Natural killer cell (primary cell): Measurements from ENCODE around the gene IQSEC1. TPM values are rescaled to one million over a fixed set of nuclear protein-coding genes. Genes with fewer than 3 reads are reported as not detected.

ENCODE experiments used
- ATAC-seq, 3 donors: fragments of 150-1000 bp in 2 of 3; fragments of 200-7000 bp in 1 of 3; cut with Tn5 transposase; 1 replicate in 1 of 3; 2 replicates in 2 of 3; pipeline ENCODE4 v1.10.0; 2021; ENCODE audit warnings: mild to moderate bottlenecking in 2 of 3, moderate library complexity in 2 of 3
- DNase-seq, 2 donors: peaks; one replicate each; pipeline versions ENCODE4 v3.0.0 to v3.0.0-alpha.2; 2013 to 2021; ENCODE audit warnings: mixed read lengths in 1 of 2
- H3K27ac ChIP-seq: one replicate; pipeline ENCODE4 v1.5.1; 2013; ENCODE audit warnings: mild to moderate bottlenecking, low read length
- H3K27me3 ChIP-seq: one replicate; pipeline ENCODE4 v1.6.1; 2013; ENCODE audit warnings: low read length; ENCODE audit not compliant: control insufficient read depth, insufficient read depth
- H3K36me3 ChIP-seq: one replicate; pipeline ENCODE4 v1.6.1; 2013; ENCODE audit warnings: low read length; ENCODE audit not compliant: control insufficient read depth, insufficient read depth
- H3K4me1 ChIP-seq: one replicate; pipeline ENCODE4 v1.6.1; 2013; ENCODE audit warnings: low read length; ENCODE audit not compliant: control insufficient read depth, insufficient read depth
- H3K4me3 ChIP-seq: one replicate; pipeline ENCODE4 v1.5.1; 2013; ENCODE audit warnings: low read length
- H3K9me3 ChIP-seq: one replicate; pipeline ENCODE4 v1.6.1; 2013; ENCODE audit warnings: low read length; ENCODE audit not compliant: control insufficient read depth, insufficient read depth
- H3K27ac Mint-ChIP-seq, 2 donors: one replicate each; pipeline ENCODE4 v1.8.0; 2022; ENCODE audit warnings: mild to moderate bottlenecking in 2 of 2, mixed read lengths in 2 of 2, moderate library complexity in 1 of 2
- H3K27me3 Mint-ChIP-seq, 2 donors: one replicate each; pipeline ENCODE4 v1.8.0; 2022; ENCODE audit warnings: low read depth in 2 of 2, mixed read lengths in 2 of 2
- H3K36me3 Mint-ChIP-seq: one replicate; pipeline ENCODE4 v1.8.0; 2022; ENCODE audit warnings: mixed read lengths
- H3K4me1 Mint-ChIP-seq, 2 donors: one replicate each; pipeline ENCODE4 v1.8.0; 2022; ENCODE audit warnings: mixed read lengths in 2 of 2
- H3K4me3 Mint-ChIP-seq: one replicate; pipeline ENCODE4 v1.8.0; 2022; ENCODE audit warnings: mild to moderate bottlenecking, moderate library complexity, mixed read lengths
- H3K9me3 Mint-ChIP-seq, 2 donors: one replicate each; pipeline ENCODE4 v1.8.0; 2022; ENCODE audit warnings: mixed read lengths in 2 of 2
- CTCF ChIP-seq: fragments of 200-600 bp; IDR thresholded peaks from one replicate; pipeline ENCODE4 v1.8.0; 2022; ENCODE audit warnings: antibody characterized with exemption
- WGBS: methylation state at CpG from one replicate; pipeline ENCODE4 v1.1.7; 2013; ENCODE audit warnings: missing lambda C conversion rate; ENCODE audit not compliant: insufficient coverage; 5-methylcytosine and 5-hydroxymethylcytosine counted together
- intact Hi-C: fragments of 100-400 bp; cut with micrococcal nuclease; formaldehyde crosslinking; loops from one replicate; pipeline ENCODE4 v1.14.2; 2022
- total RNA-seq, 4 donors: library from RNA; stranded (reverse); fragments of 120-200 nt in 1 of 4; gene quantifications; one replicate each; pipeline versions ENCODE4 v1.2.3 to v1.2.4, GENCODE V29; 2013 to 2022

The IQSEC1 gene
- total RNA-seq, 3 donors from 2014 or later (not counting 1 experiment from before 2014, with no cell fraction given): 124 to 189 (median 138) TPM

DNA sequence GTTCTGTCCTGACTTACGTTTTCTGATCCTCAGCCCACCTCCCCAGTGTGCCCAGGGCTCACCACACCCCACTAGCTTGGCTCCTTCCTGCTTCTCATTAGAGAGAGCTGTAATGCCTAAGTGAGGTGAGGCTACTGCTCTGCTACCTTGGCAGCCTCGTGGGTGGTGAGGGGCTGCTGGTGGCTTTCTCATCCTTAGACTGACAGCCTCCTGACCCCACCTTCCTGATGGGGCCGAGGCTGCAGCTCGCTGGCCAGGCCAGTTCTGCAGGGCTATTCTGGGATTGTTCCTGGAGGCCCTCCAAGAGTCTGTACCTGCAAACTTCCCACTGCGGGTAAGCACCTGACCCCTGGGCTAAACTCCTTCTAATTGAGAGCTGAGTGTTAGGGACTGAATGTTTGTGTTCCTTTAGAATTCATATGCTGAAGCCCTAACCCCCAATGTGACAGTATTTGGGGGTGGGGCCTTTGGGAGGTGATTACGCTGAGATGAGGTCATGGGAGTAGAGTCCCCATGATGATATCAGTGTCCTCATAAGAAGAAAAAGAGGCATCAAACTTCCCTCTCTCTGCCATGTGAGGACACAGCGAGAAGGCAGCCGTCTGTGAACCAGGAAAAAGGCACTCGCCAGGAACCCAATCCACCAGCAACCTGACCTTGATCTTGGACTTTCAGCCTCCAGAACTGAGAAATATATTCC, 38.1 kb upstream of the IQSEC1 start:
- intact Hi-C loops: no loop called here
- peak overlapping the region; percentile 86 for H3K27ac ChIP-seq
- Mint-ChIP-seq H3K4me3 (no peak overlapping the region), H3K36me3 (no peaks in the 10 kb centered on the region), H3K27ac (peak overlapping the region in 1 of 2 donors; percentile 79), H3K4me1 (peaks cover 4 to 9% of the 10 kb centered on the region in 2 donors), H3K27me3 (peaks cover 0 to 7% of the 10 kb centered on the region in 2 donors), H3K9me3 (no peaks in the 10 kb centered on the region)
- no peaks in the 10 kb centered on the region for H3K36me3 ChIP-seq
- peak in 2 of 3 donors; percentile 11 to 21 for ATAC-seq
- peaks cover 22% of the 10 kb centered on the region for H3K4me1 ChIP-seq
- no peak overlapping the region for H3K4me3 ChIP-seq
- no peaks in the 10 kb centered on the region for H3K9me3 ChIP-seq
- no peak for DNase-seq
- no peak for TF ChIP-seq CTCF
- 60% methylated on average over 8 of the region's 9 CpGs for WGBS
- no peaks in the 10 kb centered on the region for H3K27me3 ChIP-seq

DNA sequence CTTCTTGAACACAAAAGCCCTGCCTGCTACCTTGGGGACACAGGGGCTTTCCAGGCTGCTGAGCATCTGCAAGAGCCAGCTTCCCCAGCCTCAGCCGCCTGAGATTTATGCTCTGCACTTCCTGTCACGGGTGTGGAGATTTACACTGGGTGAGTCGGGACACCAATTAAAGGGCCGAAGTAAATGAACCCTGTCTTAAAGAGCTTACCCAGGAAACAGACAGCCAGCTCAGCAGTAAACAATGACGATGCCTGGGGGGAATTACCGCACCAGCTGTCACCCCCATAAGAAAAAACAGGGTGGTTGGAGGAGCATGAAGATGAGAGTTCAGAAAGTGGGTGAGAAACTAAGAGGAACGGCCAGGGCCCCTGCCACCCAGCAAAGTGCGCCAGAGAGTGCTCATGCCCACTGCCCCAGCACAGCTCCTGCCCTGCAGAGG, 37.5 kb upstream of the IQSEC1 start:
- H3K27ac Mint-ChIP-seq: peak overlapping the region in 1 of 2 donors; percentile 79
- ATAC-seq (peak; percentile 77 to 91 (median 87)), DNase-seq (peak; percentile 26 to 80)
- no peak overlapping the region for H3K4me3 Mint-ChIP-seq
- no peaks in the 10 kb centered on the region for H3K9me3 Mint-ChIP-seq
- Histone ChIP-seq H3K4me3 (no peak overlapping the region), H3K27ac (peak overlapping the region; percentile 86), H3K27me3 (no peaks in the 10 kb centered on the region), H3K36me3 (no peaks in the 10 kb centered on the region), H3K9me3 (no peaks in the 10 kb centered on the region), H3K4me1 (peaks cover 22% of the 10 kb centered on the region)
- peaks cover 4 to 9% of the 10 kb centered on the region in 2 donors for H3K4me1 Mint-ChIP-seq
- no peaks in the 10 kb centered on the region for H3K36me3 Mint-ChIP-seq
- H3K27me3 Mint-ChIP-seq: peaks cover 0 to 7% of the 10 kb centered on the region in 2 donors
- TF ChIP-seq CTCF: no peak
- 4% methylated on average over 8 of the region's 8 CpGs for WGBS
- intact Hi-C loops: no loop called here

GRCh38 chr3:13109516-13109915, 36.3 kb upstream of the IQSEC1 start:
- no peak overlapping the region for H3K4me3 ChIP-seq
- Mint-ChIP-seq H3K4me1 (peaks cover 4 to 9% of the 10 kb centered on the region in 2 donors), H3K27ac (no peak overlapping the region), H3K36me3 (no peaks in the 10 kb centered on the region), H3K27me3 (peaks cover 0 to 5% of the 10 kb centered on the region in 2 donors), H3K4me3 (no peak overlapping the region), H3K9me3 (no peaks in the 10 kb centered on the region)
- no peak for DNase-seq
- TF ChIP-seq CTCF: no peak
- H3K27ac ChIP-seq: no peak overlapping the region
- 89% methylated on average over 4 of the region's 5 CpGs for WGBS
- H3K27me3 ChIP-seq: no peaks in the 10 kb centered on the region
- H3K36me3 ChIP-seq: no peaks in the 10 kb centered on the region
- H3K4me1 ChIP-seq: peaks cover 22% of the 10 kb centered on the region
- ATAC-seq: no peak
- intact Hi-C loops: no loop called here
- no peaks in the 10 kb centered on the region for H3K9me3 ChIP-seq
